HEK293 (cell line): ENCODE results near the gene HEPH.
"Not testable (repeated sequence)": the region's sequence is repeated elsewhere in the genome, so short reads cannot be mapped to it uniquely, and the experiment has no call there.

Source experiments
- KLF16 ChIP-seq: fragments of 450-650 bp; formaldehyde crosslinking; IDR thresholded peaks from 2 replicates; pipeline ENCODE4 v1.5.1; 2017; ENCODE audit warnings: missing biosample characterization, missing genetic modification characterization
- MYNN ChIP-seq: fragments of 450-650 bp; formaldehyde crosslinking; IDR thresholded peaks from 2 replicates; pipeline ENCODE4 v1.5.1; 2016; ENCODE audit warnings: missing biosample characterization, missing genetic modification characterization, borderline replicate concordance
- REST ChIP-seq: fragments of 450-650 bp; formaldehyde crosslinking; IDR thresholded peaks from 2 replicates; pipeline ENCODE4 v1.5.1; 2016; ENCODE audit warnings: missing biosample characterization, missing genetic modification characterization
- SP2 ChIP-seq: fragments of 450-650 bp; formaldehyde crosslinking; IDR thresholded peaks from 2 replicates; pipeline ENCODE4 v1.5.1; 2016; ENCODE audit warnings: missing biosample characterization, missing genetic modification characterization
- TCF7L2 ChIP-seq: IDR thresholded peaks from 2 replicates; pipeline ENCODE4 v1.6.1; 2011; ENCODE audit warnings: low read depth, mild to moderate bottlenecking, inconsistent platforms, low read length, moderate library complexity, borderline replicate concordance
- ZBTB17 ChIP-seq: fragments of 450-650 bp; formaldehyde crosslinking; IDR thresholded peaks from 2 replicates; pipeline ENCODE4 v1.5.1; 2016; ENCODE audit warnings: missing biosample characterization, missing genetic modification characterization
- ZBTB49 ChIP-seq: fragments of 450-650 bp; formaldehyde crosslinking; IDR thresholded peaks from 2 replicates; pipeline ENCODE4 v1.5.1; 2016; ENCODE audit warnings: missing biosample characterization, missing genetic modification characterization, low read depth
- ZFP3 ChIP-seq: fragments of 450-650 bp; formaldehyde crosslinking; IDR thresholded peaks from 2 replicates; pipeline ENCODE4 v1.5.1; 2016; ENCODE audit warnings: low read depth, missing biosample characterization, missing genetic modification characterization
- ZNF23 ChIP-seq: fragments of 450-650 bp; formaldehyde crosslinking; IDR thresholded peaks from 2 replicates; pipeline ENCODE4 v1.5.1; 2016; ENCODE audit warnings: missing biosample characterization, missing genetic modification characterization, borderline replicate concordance
- ZNF266 ChIP-seq: fragments of 450-650 bp; formaldehyde crosslinking; IDR thresholded peaks from 2 replicates; pipeline ENCODE4 v1.5.1; 2016; ENCODE audit warnings: missing biosample characterization, missing genetic modification characterization, low read depth
- ZNF324 ChIP-seq: fragments of 450-650 bp; formaldehyde crosslinking; IDR thresholded peaks from 2 replicates; pipeline ENCODE4 v1.5.1; 2016; ENCODE audit warnings: missing biosample characterization, missing genetic modification characterization
- ZNF514 ChIP-seq: fragments of 450-650 bp; formaldehyde crosslinking; IDR thresholded peaks from 2 replicates; pipeline ENCODE4 v1.5.1; 2016; ENCODE audit warnings: missing biosample characterization, missing genetic modification characterization
- ZNF549 ChIP-seq: fragments of 450-650 bp; IDR thresholded peaks from 2 replicates; pipeline ENCODE4 v1.5.1; 2018; ENCODE audit warnings: missing biosample characterization, missing genetic modification characterization, mild to moderate bottlenecking, inconsistent platforms, moderate library complexity
- TF ChIP-seq, protein P1 (sequence below): fragments of 450-650 bp; formaldehyde crosslinking; IDR thresholded peaks from 2 replicates; pipeline ENCODE4 v1.5.1; 2016; ENCODE audit warnings: missing biosample characterization, missing genetic modification characterization

DNA sequence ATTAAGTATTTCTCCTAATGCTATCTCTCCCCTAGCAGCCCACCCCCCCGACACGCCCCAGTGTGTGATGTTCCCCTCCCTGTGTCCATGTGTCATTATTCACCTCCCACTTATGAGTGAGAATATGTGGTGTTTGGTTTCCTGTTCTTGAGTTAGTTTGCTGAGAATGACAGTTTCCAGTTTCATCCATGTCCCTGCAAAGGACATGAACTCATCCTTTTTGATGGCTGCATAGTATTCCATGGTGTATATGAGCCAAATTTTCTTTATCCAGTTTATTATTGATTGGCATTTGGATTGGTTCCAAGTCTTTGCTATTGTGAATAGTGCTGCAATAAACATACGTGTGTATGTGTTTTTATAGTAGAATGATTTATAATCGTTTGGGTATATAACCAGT, 28.8 kb upstream of the HEPH start:
- TF ChIP-seq ZNF266 (tag by site-specific recombination); REST (tag by site-specific recombination); TCF7L2; SP2 (tag by site-specific recombination); ZBTB17; MYNN (tag by site-specific recombination); ZFP3; ZBTB49 (tag by site-specific recombination); ZNF23 (tag by site-specific recombination); ZNF549 (tag by site-specific recombination); ZNF514; ZNF324 (tag by site-specific recombination); KLF16 (tag by site-specific recombination): not testable (repeated sequence)
- TF ChIP-seq, protein P1, sequence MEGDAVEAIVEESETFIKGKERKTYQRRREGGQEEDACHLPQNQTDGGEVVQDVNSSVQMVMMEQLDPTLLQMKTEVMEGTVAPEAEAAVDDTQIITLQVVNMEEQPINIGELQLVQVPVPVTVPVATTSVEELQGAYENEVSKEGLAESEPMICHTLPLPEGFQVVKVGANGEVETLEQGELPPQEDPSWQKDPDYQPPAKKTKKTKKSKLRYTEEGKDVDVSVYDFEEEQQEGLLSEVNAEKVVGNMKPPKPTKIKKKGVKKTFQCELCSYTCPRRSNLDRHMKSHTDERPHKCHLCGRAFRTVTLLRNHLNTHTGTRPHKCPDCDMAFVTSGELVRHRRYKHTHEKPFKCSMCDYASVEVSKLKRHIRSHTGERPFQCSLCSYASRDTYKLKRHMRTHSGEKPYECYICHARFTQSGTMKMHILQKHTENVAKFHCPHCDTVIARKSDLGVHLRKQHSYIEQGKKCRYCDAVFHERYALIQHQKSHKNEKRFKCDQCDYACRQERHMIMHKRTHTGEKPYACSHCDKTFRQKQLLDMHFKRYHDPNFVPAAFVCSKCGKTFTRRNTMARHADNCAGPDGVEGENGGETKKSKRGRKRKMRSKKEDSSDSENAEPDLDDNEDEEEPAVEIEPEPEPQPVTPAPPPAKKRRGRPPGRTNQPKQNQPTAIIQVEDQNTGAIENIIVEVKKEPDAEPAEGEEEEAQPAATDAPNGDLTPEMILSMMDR: not testable (repeated sequence)
